Measurements from ENCODE around the gene FAM107B.

Gene FAM107B

DNA sequence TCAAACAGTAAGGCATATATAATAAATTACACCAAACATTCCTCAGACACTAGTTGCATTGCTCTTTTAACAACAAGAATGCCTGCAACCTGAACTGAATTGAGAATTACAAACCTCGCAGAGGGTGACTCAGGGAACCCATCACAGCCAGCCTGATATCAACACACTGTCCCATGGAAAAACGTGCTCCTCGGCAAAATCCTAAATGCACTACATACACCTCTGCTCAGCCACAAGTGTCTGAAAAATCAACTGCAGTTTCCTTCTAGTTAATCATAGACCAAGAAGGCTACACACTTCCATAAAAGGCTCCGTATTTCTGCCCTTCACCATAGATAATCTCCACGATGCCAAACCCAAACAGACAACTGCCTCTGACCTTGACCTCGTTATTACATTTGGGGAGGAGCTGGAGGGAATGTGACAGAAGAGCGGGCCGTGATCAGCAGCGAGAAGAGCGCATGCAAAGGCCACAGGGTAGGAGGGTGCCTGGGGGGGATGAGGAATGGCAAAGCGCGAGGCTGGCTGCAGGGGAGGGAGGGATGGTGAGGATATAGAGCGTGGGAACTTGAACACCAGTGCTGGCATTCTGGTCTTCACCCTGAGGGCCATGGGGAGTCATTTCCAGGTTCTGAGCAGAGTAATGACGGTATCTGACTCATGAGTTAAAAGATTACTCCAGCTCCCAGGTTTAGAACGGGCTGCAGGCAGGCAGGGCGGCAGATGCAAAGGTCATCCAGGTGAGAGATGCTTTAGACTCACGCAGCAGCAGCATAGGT lies 242.0 kb downstream of the FAM107B start:
- Histone ChIP-seq H3K4me2 (ENCODE audit: low read length) (no peak overlapping the region), H3K4me1 (no peaks in the 10 kb centered on the region), H3K9ac (no peak overlapping the region), H3K9me3 (ENCODE audit: control insufficient read depth, low read length) (no peaks in the 10 kb centered on the region), H3K36me3 (ENCODE audit: control insufficient read depth, insufficient read depth, low read length) (no peaks in the 10 kb centered on the region), H2AFZ (no peak overlapping the region), H3K79me2 (peaks cover 30% of the 10 kb centered on the region), H3K27ac (no peak overlapping the region), H3K4me3 (ENCODE audit: low read depth, low read length) (no peak overlapping the region), H3K27me3 (ENCODE audit: control insufficient read depth, insufficient read depth, low read length) (no peaks in the 10 kb centered on the region)
- TF ChIP-seq, protein P1, sequence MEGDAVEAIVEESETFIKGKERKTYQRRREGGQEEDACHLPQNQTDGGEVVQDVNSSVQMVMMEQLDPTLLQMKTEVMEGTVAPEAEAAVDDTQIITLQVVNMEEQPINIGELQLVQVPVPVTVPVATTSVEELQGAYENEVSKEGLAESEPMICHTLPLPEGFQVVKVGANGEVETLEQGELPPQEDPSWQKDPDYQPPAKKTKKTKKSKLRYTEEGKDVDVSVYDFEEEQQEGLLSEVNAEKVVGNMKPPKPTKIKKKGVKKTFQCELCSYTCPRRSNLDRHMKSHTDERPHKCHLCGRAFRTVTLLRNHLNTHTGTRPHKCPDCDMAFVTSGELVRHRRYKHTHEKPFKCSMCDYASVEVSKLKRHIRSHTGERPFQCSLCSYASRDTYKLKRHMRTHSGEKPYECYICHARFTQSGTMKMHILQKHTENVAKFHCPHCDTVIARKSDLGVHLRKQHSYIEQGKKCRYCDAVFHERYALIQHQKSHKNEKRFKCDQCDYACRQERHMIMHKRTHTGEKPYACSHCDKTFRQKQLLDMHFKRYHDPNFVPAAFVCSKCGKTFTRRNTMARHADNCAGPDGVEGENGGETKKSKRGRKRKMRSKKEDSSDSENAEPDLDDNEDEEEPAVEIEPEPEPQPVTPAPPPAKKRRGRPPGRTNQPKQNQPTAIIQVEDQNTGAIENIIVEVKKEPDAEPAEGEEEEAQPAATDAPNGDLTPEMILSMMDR (IDR thresholded peaks at IDR 0.05) = no peak

DNA sequence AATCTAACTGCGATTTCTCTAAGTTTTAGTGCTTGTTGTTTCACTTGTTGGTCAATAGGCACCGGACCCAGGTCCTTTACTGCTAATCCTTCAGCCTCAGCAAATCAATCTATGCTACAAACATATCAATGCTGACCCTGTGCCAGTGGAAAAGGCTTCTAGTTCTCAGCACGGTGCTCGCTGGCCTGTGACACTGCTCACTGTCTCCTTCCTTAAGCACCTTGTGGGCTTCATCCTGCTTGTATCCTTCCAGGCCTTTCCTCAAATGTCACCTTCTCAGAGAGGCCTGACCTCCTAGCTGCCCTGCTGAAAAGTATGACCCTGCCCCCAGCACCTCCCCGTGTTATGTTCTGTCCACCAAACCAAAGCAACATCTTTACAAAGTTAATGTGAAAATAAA lies 242.7 kb downstream of the FAM107B start:
- no peak overlapping the region for H3K27ac ChIP-seq
- H3K9me3 ChIP-seq (ENCODE audit: control insufficient read depth, low read length) = no peaks in the 10 kb centered on the region
- TF ChIP-seq, protein P1 (IDR thresholded peaks at IDR 0.05) = no peak
- H3K4me3 ChIP-seq (ENCODE audit: low read depth, low read length) = no peak overlapping the region
- no peak overlapping the region for H2AFZ ChIP-seq
- no peaks in the 10 kb centered on the region for H3K27me3 ChIP-seq (ENCODE audit: control insufficient read depth, insufficient read depth, low read length)
- no peak overlapping the region for H3K9ac ChIP-seq
- H3K4me2 ChIP-seq (ENCODE audit: low read length) = no peak overlapping the region
- H3K4me1 ChIP-seq = no peaks in the 10 kb centered on the region
- H3K79me2 ChIP-seq = peaks cover 26% of the 10 kb centered on the region
- no peaks in the 10 kb centered on the region for H3K36me3 ChIP-seq (ENCODE audit: control insufficient read depth, insufficient read depth, low read length)

DNA sequence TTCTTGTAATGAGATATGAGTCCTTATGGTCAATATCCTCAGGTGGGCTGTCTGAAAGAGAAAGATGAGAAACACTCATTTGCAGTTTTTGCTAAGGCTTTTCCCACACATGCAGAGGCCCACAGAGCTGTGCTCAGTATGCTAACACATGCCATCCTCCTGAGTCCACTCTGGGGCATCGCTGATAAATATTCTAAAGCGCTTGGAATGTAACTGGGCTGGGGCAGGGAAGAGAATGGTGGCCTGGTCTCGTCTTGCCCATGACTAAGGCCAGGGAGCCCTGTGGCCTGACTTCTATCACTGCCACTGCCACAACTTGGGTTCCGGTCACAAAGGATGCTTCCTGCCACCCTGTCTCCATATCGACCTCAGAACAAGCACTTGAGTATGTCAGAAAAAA lies 244.2 kb downstream of the FAM107B start:
- H3K9me3 ChIP-seq (ENCODE audit: control insufficient read depth, low read length) = no peaks in the 10 kb centered on the region
- TF ChIP-seq, protein P1 (IDR thresholded peaks at IDR 0.05) = no peak
- H3K4me2 ChIP-seq (ENCODE audit: low read length) = no peak overlapping the region
- H3K4me3 ChIP-seq (ENCODE audit: low read depth, low read length) = no peak overlapping the region
- H3K27me3 ChIP-seq (ENCODE audit: control insufficient read depth, insufficient read depth, low read length) = no peaks in the 10 kb centered on the region
- no peak overlapping the region for H3K27ac ChIP-seq
- H2AFZ ChIP-seq = no peak overlapping the region
- H3K4me1 ChIP-seq = no peaks in the 10 kb centered on the region
- H3K36me3 ChIP-seq (ENCODE audit: control insufficient read depth, insufficient read depth, low read length) = no peaks in the 10 kb centered on the region
- H3K9ac ChIP-seq = no peak overlapping the region
- peaks cover 21% of the 10 kb centered on the region for H3K79me2 ChIP-seq

DNA sequence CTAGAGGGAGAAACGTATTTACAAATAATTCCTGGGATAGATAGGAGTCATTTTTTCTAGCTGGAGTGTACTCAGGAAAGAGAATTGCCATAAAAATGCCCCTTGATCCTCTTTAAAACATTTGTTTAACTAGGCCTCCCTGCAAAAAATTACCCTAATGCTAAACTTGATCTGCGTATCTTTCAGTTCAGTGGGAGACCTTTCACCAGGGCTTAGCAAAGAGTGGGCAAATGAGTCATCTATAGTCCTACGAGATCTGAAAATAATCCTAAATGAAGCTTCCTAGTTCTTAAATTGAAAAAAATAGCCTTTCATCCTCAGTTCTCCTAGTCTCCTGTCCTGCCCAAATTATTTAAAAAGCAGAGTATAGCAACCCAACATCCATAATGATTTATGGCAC lies 245.3 kb downstream of the FAM107B start:
- H3K79me2 ChIP-seq = peaks cover 20% of the 10 kb centered on the region
- TF ChIP-seq, protein P1 (IDR thresholded peaks at IDR 0.05) = no peak
- no peak overlapping the region for H3K4me2 ChIP-seq (ENCODE audit: low read length)
- H3K4me3 ChIP-seq (ENCODE audit: low read depth, low read length) = no peak overlapping the region
- no peaks in the 10 kb centered on the region for H3K9me3 ChIP-seq (ENCODE audit: control insufficient read depth, low read length)
- no peaks in the 10 kb centered on the region for H3K4me1 ChIP-seq
- no peaks in the 10 kb centered on the region for H3K36me3 ChIP-seq (ENCODE audit: control insufficient read depth, insufficient read depth, low read length)
- H3K27ac ChIP-seq = no peak overlapping the region
- H2AFZ ChIP-seq = no peak overlapping the region
- H3K9ac ChIP-seq = no peak overlapping the region
- no peaks in the 10 kb centered on the region for H3K27me3 ChIP-seq (ENCODE audit: control insufficient read depth, insufficient read depth, low read length)

DNA sequence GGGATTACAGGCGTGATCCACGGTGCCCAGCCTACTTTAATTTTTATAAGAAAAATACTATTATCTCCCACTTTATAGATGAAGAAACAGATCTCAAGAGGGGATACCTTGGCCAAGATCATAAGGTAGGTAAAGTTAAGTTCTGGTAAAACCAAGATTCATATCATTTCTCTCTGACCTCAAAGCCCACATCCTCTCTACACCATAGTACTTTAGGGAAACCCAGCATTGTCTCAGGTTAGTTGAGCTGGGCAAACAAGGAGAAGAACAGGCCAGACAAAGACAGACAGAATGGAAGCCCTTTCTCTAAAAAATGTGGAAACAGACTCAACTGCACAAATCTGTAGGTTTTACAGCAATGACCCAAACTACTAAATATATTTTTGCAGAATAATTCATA lies 246.2 kb downstream of the FAM107B start:
- Histone ChIP-seq H2AFZ (no peak overlapping the region), H3K27me3 (ENCODE audit: control insufficient read depth, insufficient read depth, low read length) (no peaks in the 10 kb centered on the region), H3K4me3 (ENCODE audit: low read depth, low read length) (no peak overlapping the region), H3K27ac (no peak overlapping the region), H3K9ac (no peak overlapping the region), H3K4me1 (no peaks in the 10 kb centered on the region), H3K4me2 (ENCODE audit: low read length) (no peak overlapping the region), H3K9me3 (ENCODE audit: control insufficient read depth, low read length) (no peaks in the 10 kb centered on the region), H3K36me3 (ENCODE audit: control insufficient read depth, insufficient read depth, low read length) (no peaks in the 10 kb centered on the region), H3K79me2 (peaks cover 14% of the 10 kb centered on the region)
- TF ChIP-seq, protein P1 (IDR thresholded peaks at IDR 0.05) = no peak

Data from parathyroid adenoma (tissue), 2 donors.